Esophagus muscularis mucosa (tissue), 4 donors: ENCODE measurements around the gene MLNR. TPM values are rescaled to one million over a fixed set of nuclear protein-coding genes. Genes with fewer than 3 reads are reported as not detected.

Experiments used
- DNase-seq: peaks from one replicate; pipeline ENCODE4 v3.0.0-alpha.2; 2017; ENCODE audit errors: extremely low spot score
- H3K27ac ChIP-seq, 4 donors: fragments of 200-600 bp; sonication (generic); replicated peaks in 1 of 4; 1 replicate in 3 of 4; 2 replicates in 1 of 4; pipeline ENCODE4 v1.5.1; 2016 to 2019; ENCODE audit warnings: mild to moderate bottlenecking in 1 of 4
- H3K27me3 ChIP-seq, 4 donors: fragments of 200-600 bp; sonication (generic); one replicate each; pipeline versions ENCODE4 v1.5.1 to v1.6.0; 2016 to 2019
- H3K36me3 ChIP-seq, 4 donors: fragments of 200-600 bp; sonication (generic); one replicate each; pipeline ENCODE4 v1.5.1; 2016 to 2019
- H3K4me1 ChIP-seq, 4 donors: fragments of 200-600 bp; sonication (generic); one replicate each; pipeline ENCODE4 v1.5.1; 2016 to 2019
- H3K4me3 ChIP-seq, 4 donors: fragments of 200-600 bp; sonication (generic); 1 replicate in 2 of 4; 2 replicates in 2 of 4; pipeline ENCODE4 v1.5.1; 2016 to 2019; ENCODE audit warnings: mild to moderate bottlenecking in 4 of 4, moderate library complexity in 1 of 4
- H3K9me3 ChIP-seq, 4 donors: fragments of 200-600 bp; sonication (generic); 1 replicate in 3 of 4; 2 replicates in 1 of 4; pipeline ENCODE4 v1.5.1; 2016 to 2019
- EP300 ChIP-seq: sonication (generic); formaldehyde crosslinking; IDR thresholded peaks from one replicate; pipeline ENCODE4 v1.6.1; 2017; ENCODE audit warnings: antibody characterized with exemption
- POLR2A ChIP-seq: fragments of 450-650 bp; IDR thresholded peaks from one replicate; pipeline ENCODE4 v1.6.1; 2017; ENCODE audit warnings: antibody characterized with exemption, moderate library complexity, mild to moderate bottlenecking, low read depth
- POLR2AphosphoS5 ChIP-seq, 2 donors: sonication (generic); formaldehyde crosslinking; IDR thresholded peaks; one replicate each; pipeline ENCODE4 v1.6.1; 2017; ENCODE audit warnings: antibody characterized with exemption in 2 of 2
- WGBS: methylation state at CpG from one replicate; pipeline ENCODE4 v1.1.5; 2018; 5-methylcytosine and 5-hydroxymethylcytosine counted together
- intact Hi-C: fragments of 100-400 bp; cut with DNase I; formaldehyde crosslinking; loops from one replicate; pipeline ENCODE4 v1.15.1; 2023
- total RNA-seq, 4 donors: library from RNA; depleted of rRNA; stranded (reverse); fragments of >200 nt; gene quantifications; one replicate each; pipeline versions ENCODE4 v1.1.0 to v1.2.1, GENCODE V29; 2016
- TF ChIP-seq, protein P1 (sequence below), 3 experiments: fragments of 200-600 bp in 2 of 3; fragments of 450-650 bp in 1 of 3; sonication (generic) in 2 of 3; IDR thresholded peaks; one replicate each; pipeline ENCODE4 v1.5.1; 2017 to 2019; ENCODE audit warnings: antibody characterized with exemption in 3 of 3, mild to moderate bottlenecking in 2 of 3, moderate library complexity in 1 of 3

Gene MLNR
- total RNA-seq, 4 donors from 2014 or later, result 0.34 TPM; not detected in 3

- no peak overlapping the region for H3K27ac ChIP-seq
- TF ChIP-seq EP300 (no peak), POLR2A (no peak)
- H3K9me3 ChIP-seq, result no peaks in the 10 kb centered on the region
- H3K4me1 ChIP-seq, result peaks cover 15 to 33% (median 27%) of the 10 kb centered on the region in 4 donors
- 86% methylated on average over 1 of the region's 1 CpG for WGBS
- H3K36me3 ChIP-seq, result peaks cover 5 to 49% (median 12%) of the 10 kb centered on the region in 4 donors
- intact Hi-C loops, result no loop called here
- H3K4me3 ChIP-seq, result no peak overlapping the region
- no peak for DNase-seq
- no peaks in the 10 kb centered on the region for H3K27me3 ChIP-seq
Measured at GRCh38 chr13:49253310-49253709, 33.2 kb downstream of the MLNR start.

DNA sequence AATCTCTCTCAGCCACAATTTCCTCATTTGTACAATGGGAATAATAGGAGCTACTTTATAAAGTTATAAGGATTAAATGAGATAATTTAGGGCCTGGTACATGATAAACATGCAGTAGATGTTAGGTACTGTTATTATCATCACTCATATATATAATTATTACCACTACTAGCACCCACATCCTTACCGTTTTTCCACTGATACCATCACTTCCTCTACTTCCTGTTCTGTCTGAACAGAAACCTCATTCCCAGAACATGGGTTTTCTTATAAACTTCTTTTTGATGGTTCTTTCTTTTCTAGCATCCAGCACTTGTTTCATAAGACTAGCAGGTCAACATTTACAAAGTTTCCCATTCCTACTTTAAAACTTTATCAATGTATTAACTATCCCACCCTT is 33.9 kb downstream of the MLNR start:
- intact Hi-C loops, result no loop called here
- peaks cover 9 to 27% (median 20%) of the 10 kb centered on the region in 4 donors for H3K4me1 ChIP-seq
- H3K27me3 ChIP-seq, result no peaks in the 10 kb centered on the region
- 77% methylated on average over 1 of the region's 1 CpG for WGBS
- H3K27ac ChIP-seq, result no peak overlapping the region
- peaks cover 5 to 53% (median 12%) of the 10 kb centered on the region in 4 donors for H3K36me3 ChIP-seq
- no peak for DNase-seq
- no peak overlapping the region for H3K4me3 ChIP-seq
- H3K9me3 ChIP-seq, result no peaks in the 10 kb centered on the region
- TF ChIP-seq, protein P1, sequence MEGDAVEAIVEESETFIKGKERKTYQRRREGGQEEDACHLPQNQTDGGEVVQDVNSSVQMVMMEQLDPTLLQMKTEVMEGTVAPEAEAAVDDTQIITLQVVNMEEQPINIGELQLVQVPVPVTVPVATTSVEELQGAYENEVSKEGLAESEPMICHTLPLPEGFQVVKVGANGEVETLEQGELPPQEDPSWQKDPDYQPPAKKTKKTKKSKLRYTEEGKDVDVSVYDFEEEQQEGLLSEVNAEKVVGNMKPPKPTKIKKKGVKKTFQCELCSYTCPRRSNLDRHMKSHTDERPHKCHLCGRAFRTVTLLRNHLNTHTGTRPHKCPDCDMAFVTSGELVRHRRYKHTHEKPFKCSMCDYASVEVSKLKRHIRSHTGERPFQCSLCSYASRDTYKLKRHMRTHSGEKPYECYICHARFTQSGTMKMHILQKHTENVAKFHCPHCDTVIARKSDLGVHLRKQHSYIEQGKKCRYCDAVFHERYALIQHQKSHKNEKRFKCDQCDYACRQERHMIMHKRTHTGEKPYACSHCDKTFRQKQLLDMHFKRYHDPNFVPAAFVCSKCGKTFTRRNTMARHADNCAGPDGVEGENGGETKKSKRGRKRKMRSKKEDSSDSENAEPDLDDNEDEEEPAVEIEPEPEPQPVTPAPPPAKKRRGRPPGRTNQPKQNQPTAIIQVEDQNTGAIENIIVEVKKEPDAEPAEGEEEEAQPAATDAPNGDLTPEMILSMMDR (IDR thresholded peaks at IDR 0.05), result no peak
- no peak for TF ChIP-seq POLR2AphosphoS5 (IDR thresholded peaks at IDR 0.05)
- TF ChIP-seq EP300, result no peak
- TF ChIP-seq POLR2A, result no peak

DNA sequence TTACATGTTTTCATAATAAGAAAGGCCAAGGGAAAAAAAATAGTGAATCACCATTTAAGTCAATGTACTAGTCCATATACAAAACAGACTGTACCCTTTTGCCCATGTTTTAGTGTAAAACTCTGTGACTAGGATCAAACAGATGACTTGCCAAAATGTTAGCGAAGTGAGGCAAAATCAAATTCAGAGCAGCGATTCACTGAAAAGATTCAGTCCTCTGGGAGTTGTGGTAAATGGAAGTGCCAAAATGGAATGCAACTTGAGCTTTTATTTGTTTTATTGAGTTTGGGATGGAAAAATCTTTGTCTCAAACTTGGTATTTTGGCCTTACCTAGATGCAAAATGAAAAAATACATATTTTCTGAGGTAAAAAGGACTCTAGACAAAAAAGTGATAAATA is 36.7 kb downstream of the MLNR start:
- Histone ChIP-seq H3K4me1 (peaks cover 0 to 5% (median 4%) of the 10 kb centered on the region in 4 donors), H3K4me3 (no peak overlapping the region), H3K27ac (no peak overlapping the region), H3K27me3 (no peaks in the 10 kb centered on the region), H3K36me3 (peaks cover 29 to 82% (median 33%) of the 10 kb centered on the region in 4 donors), H3K9me3 (no peaks in the 10 kb centered on the region)
- TF ChIP-seq POLR2A (no peak), EP300 (no peak)
- DNase-seq, result no peak
- 91% methylated on average over 2 of the region's 2 CpGs for WGBS
- intact Hi-C loops, result no loop called here

GRCh38 chr13:49258089-49258796 is 38.1 kb downstream of the MLNR start:
- no peaks in the 10 kb centered on the region for H3K4me1 ChIP-seq
- H3K27ac ChIP-seq, result peak overlapping the region in 1 of 4 donors; percentile 2
- DNase-seq, result no peak
- TF ChIP-seq, protein P1 (IDR thresholded peaks at IDR 0.05), result no peak
- TF ChIP-seq POLR2A (no peak), POLR2AphosphoS5 (IDR thresholded peaks at IDR 0.05) (no peak), EP300 (no peak)
- H3K27me3 ChIP-seq, result no peaks in the 10 kb centered on the region
- H3K9me3 ChIP-seq, result no peaks in the 10 kb centered on the region
- H3K4me3 ChIP-seq, result peak overlapping the region; percentile 0 to 23 (median 14)
- WGBS, result 79% methylated on average over 3 of the region's 3 CpGs
- intact Hi-C loops, result no loop called here
- peaks cover 30 to 94% (median 41%) of the 10 kb centered on the region in 4 donors for H3K36me3 ChIP-seq

DNA sequence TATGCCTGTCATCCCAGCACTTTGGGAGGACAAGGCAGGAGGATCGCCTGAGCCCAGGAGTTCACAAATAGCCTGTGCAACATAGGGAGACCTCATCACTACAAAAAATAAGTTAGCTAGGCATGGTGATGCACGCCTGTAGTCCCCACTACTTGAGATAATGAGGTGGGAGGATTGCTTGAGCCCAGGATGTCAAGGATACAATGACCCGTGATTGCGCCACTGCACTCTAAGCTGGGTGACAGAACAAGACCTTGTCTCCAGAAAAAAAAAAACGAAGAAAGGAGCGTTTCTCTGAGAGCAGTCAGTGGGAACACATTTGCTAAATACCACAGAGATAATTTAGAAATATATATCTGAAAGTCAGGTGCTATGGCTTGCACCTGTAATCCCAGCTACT is 39.4 kb downstream of the MLNR start:
- Histone ChIP-seq H3K9me3 (no peaks in the 10 kb centered on the region), H3K27ac (no peak overlapping the region), H3K36me3 (peaks cover 30 to 90% (median 41%) of the 10 kb centered on the region in 4 donors), H3K27me3 (no peaks in the 10 kb centered on the region), H3K4me1 (no peaks in the 10 kb centered on the region), H3K4me3 (no peak overlapping the region)
- intact Hi-C loops, result no loop called here
- no peak for DNase-seq
- WGBS, result 92% methylated on average over 6 of the region's 6 CpGs
- TF ChIP-seq EP300 (no peak), POLR2A (no peak), POLR2AphosphoS5 (IDR thresholded peaks at IDR 0.05) (no peak)
- TF ChIP-seq, protein P1 (IDR thresholded peaks at IDR 0.05), result no peak
